ENCODE data around the gene INPP5A. TPM values are rescaled to one million over a fixed set of nuclear protein-coding genes. Genes with fewer than 3 reads are reported as not detected.
"Not testable (repeated sequence)": the region's sequence is repeated elsewhere in the genome, so short reads cannot be mapped to it uniquely, and the experiment has no call there.

INPP5A gene
- total RNA-seq, 4 donors from 2014 or later = 16.9 to 58.2 (median 29.5) TPM

DNA sequence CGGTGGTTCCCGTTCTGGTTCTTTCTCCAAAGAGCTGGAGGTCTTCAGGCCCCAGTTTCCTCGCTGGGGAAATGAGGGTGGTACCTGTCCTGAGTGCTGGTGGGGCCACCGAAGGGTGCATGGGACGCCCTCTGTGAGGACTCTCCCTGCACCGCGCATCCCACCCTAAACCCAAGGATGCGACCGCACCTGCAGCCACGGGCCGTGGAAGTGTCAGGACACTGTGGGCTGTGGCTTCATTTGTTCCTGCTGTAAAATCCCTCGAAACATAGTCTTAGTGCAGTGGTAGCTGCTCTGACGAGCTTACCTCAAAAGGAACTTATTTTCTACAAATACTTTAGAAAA lies 164.2 kb downstream of the INPP5A start:
- DNase-seq = no peak
- H3K4me1 ChIP-seq = peaks cover 0 to 19% (median 0%) of the 10 kb centered on the region in 3 donors
- no peak overlapping the region for H3K27ac ChIP-seq
- no peak for TF ChIP-seq POLR2A (IDR thresholded peaks at IDR 0.05)
- TF ChIP-seq CTCF (IDR thresholded peaks at IDR 0.05) = no peak
- intact Hi-C loops (cut with DNase I) = no loop called here
- H3K9me3 ChIP-seq = peaks cover 0 to 19% (median 14%) of the 10 kb centered on the region in 3 donors
- 94% methylated on average over 4 to 12 of the region's 13 CpGs for WGBS, 2 donors
- H3K27me3 ChIP-seq = no peaks in the 10 kb centered on the region
- H3K36me3 ChIP-seq = peaks cover 0 to 85% (median 7%) of the 10 kb centered on the region in 3 donors
- H3K4me3 ChIP-seq = no peak overlapping the region

GRCh38 chr10:132702601-132703418 lies 165.2 kb downstream of the INPP5A start:
- Histone ChIP-seq H3K36me3 (peaks cover 0 to 88% (median 7%) of the 10 kb centered on the region in 3 donors), H3K4me1 (peaks cover 0 to 19% (median 0%) of the 10 kb centered on the region in 3 donors), H3K27me3 (no peaks in the 10 kb centered on the region), H3K4me3 (no peak overlapping the region), H3K27ac (no peak overlapping the region), H3K9me3 (peaks cover 0 to 19% (median 14%) of the 10 kb centered on the region in 3 donors)
- TF ChIP-seq POLR2A (IDR thresholded peaks at IDR 0.05) = no peak
- no peak for TF ChIP-seq CTCF (IDR thresholded peaks at IDR 0.05)
- 72 to 86% methylated on average over 11 to 14 of the region's 37 CpGs for WGBS, 2 donors
- intact Hi-C loops (cut with DNase I) = no loop called here
- no peak for DNase-seq

DNA sequence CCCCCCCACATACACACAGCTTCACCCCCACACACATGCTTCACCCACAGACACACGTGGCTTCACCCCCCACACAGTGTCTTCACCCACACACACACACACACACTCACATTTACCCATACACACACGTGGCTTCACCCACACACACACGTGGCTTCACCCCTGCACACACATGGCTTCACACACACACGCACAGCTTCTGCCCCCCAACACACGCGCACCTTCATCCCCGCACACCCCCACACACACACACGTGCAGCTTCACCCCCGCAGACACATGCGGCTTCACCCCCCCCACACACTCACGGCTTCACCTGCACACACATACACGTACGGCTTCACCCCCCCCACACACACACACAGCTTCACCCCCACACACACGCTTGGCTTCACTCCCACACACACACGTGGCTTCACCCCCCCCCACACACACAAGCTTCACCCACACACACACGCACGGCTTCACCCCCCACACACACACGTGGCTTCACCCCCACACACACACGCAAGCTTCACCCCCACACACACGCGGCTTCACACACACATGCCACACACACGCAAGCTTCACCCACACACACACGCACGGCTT lies 165.9 kb downstream of the INPP5A start:
- intact Hi-C loops (cut with DNase I) = no loop called here
- TF ChIP-seq POLR2A (IDR thresholded peaks at IDR 0.05) = no peak
- no peak for TF ChIP-seq CTCF (IDR thresholded peaks at IDR 0.05)

GRCh38 chr10:132704008-132704814 lies 166.6 kb downstream of the INPP5A start:
- DNase-seq = no peak
- intact Hi-C loops (cut with DNase I) = no loop called here
- WGBS, 2 donors = 90 to 94% methylated on average over 3 to 7 of the region's 29 CpGs

More for the DNA sequence above, 165.9 kb downstream of the INPP5A start:
- DNase-seq = no peak
- peaks cover 0 to 88% (median 7%) of the 10 kb centered on the region in 3 donors for H3K36me3 ChIP-seq
- H3K4me1 ChIP-seq = peaks cover 0 to 19% (median 0%) of the 10 kb centered on the region in 3 donors
- H3K9me3 ChIP-seq = peaks cover 0 to 19% (median 14%) of the 10 kb centered on the region in 3 donors
- WGBS, 2 donors = 83 to 85% methylated on average over 11 to 12 of the region's 24 CpGs
- H3K27ac ChIP-seq = no peak overlapping the region
- H3K4me3 ChIP-seq = no peak overlapping the region
- no peaks in the 10 kb centered on the region for H3K27me3 ChIP-seq

DNA sequence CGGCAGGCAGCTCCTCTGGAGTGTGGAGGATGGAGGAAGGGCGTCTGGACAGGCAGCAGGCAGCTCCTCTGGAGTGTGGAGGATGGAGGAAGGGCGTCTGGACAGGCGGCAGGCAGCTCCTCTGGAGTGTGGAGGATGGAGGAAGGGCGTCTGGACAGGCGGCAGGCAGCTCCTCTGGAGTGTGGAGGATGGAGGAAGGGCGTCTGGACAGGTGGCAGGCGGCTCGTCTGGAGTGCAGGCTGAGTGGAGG lies 167.2 kb downstream of the INPP5A start:
- Histone ChIP-seq H3K36me3 (peaks cover 0 to 81% (median 7%) of the 10 kb centered on the region in 3 donors), H3K9me3 (peaks cover 0 to 19% (median 14%) of the 10 kb centered on the region in 3 donors), H3K4me1 (peaks cover 0 to 14% (median 0%) of the 10 kb centered on the region in 3 donors)
- H3K27me3 ChIP-seq; DNase-seq; intact Hi-C loops (cut with DNase I); H3K27ac ChIP-seq; H3K4me3 ChIP-seq: not testable (repeated sequence)
- 90% methylated on average over 9 of the region's 9 CpGs; no CpG with 5 or more reads in 1 of the 2 donors for WGBS, 2 donors

More at GRCh38 chr10:132704008-132704814, 166.6 kb downstream of the INPP5A start:
- H3K9me3 ChIP-seq = peaks cover 0 to 19% (median 14%) of the 10 kb centered on the region in 3 donors
- H3K27me3 ChIP-seq = no peaks in the 10 kb centered on the region
- TF ChIP-seq CTCF (IDR thresholded peaks at IDR 0.05) (no peak), POLR2A (IDR thresholded peaks at IDR 0.05) (no peak)
- H3K4me1 ChIP-seq = peaks cover 0 to 19% (median 0%) of the 10 kb centered on the region in 3 donors
- H3K27ac ChIP-seq = no peak overlapping the region
- peaks cover 0 to 87% (median 7%) of the 10 kb centered on the region in 3 donors for H3K36me3 ChIP-seq
- no peak overlapping the region for H3K4me3 ChIP-seq
